ENCODE data around the gene ARIH2.

The ARIH2 gene

DNA sequence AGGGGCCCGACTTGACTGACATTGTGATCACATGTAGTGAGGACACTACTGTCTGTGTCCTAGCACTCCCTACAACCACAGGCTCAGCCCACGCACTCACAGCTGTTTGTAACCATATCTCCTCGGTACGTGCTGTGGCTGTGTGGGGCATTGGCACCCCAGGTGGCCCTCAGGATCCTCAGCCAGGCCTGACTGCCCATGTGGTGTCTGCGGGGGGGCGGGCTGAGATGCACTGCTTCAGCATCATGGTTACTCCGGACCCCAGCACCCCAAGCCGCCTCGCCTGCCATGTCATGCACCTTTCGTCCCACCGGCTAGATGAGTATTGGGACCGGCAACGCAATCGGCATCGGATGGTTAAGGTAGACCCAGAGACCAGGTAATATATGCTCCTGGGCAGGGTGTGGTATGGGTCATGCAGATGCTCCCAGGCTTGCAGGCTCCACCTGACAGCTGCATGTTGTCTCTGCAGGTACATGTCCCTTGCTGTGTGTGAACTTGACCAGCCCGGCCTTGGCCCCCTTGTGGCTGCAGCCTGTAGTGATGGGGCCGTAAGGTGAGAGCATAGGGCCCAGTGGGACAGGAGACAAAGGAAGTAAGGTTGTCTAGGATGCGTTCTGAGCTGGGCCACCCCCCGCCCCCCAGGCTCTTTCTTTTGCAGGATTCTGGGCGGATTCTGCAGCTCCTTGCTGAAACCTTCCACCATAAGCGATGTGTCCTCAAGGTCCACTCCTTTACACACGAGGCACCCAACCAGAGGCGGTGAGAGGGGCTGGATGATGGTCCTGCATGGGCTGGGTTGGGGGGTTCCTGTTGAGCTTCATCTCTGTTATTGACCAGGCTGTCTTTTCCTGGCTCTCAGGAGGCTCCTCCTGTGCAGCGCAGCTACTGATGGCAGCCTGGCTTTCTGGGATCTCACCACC, 95.4 kb downstream of the ARIH2 start:
- TF ChIP-seq, protein P1, sequence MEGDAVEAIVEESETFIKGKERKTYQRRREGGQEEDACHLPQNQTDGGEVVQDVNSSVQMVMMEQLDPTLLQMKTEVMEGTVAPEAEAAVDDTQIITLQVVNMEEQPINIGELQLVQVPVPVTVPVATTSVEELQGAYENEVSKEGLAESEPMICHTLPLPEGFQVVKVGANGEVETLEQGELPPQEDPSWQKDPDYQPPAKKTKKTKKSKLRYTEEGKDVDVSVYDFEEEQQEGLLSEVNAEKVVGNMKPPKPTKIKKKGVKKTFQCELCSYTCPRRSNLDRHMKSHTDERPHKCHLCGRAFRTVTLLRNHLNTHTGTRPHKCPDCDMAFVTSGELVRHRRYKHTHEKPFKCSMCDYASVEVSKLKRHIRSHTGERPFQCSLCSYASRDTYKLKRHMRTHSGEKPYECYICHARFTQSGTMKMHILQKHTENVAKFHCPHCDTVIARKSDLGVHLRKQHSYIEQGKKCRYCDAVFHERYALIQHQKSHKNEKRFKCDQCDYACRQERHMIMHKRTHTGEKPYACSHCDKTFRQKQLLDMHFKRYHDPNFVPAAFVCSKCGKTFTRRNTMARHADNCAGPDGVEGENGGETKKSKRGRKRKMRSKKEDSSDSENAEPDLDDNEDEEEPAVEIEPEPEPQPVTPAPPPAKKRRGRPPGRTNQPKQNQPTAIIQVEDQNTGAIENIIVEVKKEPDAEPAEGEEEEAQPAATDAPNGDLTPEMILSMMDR (IDR thresholded peaks at IDR 0.05; ENCODE audit: low read depth, low read length, missing control alignments) = peak; percentile 76
- no peak overlapping the region for H3K4me3 ChIP-seq (ENCODE audit: low read depth, low read length)
- DNase-seq (ENCODE audit: low read depth) = no peak

DNA sequence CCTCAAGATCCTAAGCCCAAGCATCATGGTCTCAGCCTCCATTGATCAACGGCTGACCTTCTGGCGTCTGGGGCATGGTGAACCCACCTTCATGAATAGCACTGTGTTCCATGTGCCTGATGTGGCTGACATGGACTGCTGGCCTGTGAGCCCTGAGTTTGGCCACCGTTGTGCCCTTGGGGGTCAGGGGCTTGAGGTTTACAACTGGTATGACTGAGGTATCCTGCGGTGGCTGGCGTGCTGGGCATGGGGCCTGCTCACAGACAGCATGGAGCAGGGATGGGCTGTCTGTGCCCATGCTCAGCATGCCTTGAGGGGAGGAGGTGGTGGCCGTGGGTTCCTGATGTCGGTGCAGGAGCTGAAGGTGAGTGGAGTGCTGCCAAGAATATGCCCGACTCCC, 96.4 kb downstream of the ARIH2 start:
- no peak overlapping the region for H3K4me3 ChIP-seq (ENCODE audit: low read depth, low read length)
- TF ChIP-seq, protein P1 (IDR thresholded peaks at IDR 0.05; ENCODE audit: low read depth, low read length, missing control alignments) = no peak
- no peak for DNase-seq (ENCODE audit: low read depth)

DNA sequence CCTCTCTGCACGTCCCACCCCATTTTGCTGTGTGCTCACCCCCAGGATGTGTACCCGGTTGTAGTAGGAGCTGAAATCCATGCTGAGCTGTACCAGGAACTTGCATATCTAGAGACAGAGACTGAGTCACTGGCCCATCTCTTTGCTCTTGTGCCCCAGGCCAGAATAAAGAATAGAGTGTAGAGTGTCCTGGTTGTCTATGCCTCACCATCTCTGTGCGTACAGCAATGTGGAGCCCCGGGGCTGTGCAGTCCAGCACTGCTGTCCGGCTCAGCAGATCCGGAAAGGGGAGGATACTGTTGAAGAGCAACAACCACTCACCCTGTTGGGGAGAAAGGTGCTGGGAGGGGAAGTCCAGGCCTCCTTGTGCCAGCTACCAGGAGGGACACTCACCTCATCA, 97.1 kb downstream of the ARIH2 start:
- TF ChIP-seq, protein P1 (IDR thresholded peaks at IDR 0.05; ENCODE audit: low read depth, low read length, missing control alignments) = no peak
- no peak for DNase-seq (ENCODE audit: low read depth)
- H3K4me3 ChIP-seq (ENCODE audit: low read depth, low read length) = no peak overlapping the region

DNA sequence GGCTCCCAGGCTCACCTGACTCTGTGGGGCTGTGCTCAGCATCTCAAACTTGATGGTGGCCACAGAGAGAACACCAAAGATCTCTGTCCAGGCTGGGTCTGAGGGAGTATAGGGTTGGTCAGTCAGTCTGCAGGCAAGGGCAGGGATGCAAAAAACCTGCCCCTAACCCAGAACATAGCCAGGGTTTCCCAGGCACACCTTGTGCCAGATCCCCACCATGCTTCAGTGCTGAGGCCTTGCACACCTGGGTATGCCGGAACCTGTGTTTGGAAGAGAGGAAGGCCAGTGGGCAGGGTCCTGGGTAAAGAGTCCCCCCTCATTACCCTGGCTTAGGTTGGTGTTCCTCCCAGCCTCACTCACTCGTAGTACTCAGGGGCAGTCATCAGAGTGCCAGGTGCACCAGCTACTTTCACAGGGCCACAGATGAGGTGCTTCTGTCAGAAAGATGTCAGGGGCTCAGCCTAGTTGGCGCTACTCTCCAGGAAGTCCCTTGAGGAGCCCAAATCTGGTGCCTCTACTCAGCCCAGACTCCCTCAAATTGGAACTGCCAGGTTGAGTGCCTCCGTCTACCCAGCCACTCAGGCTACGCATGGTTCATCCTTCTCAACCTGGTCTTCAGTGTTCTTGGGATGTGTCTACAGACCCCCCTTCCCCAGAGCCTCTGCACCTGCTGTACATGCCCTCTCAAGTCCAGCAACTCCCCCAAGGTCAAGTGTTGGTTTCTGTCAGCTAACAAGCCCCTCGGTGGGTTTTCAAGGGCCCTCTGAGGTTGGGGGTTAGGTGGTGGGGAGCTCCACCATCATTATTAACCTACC, 98.0 kb downstream of the ARIH2 start:
- TF ChIP-seq, protein P1 (IDR thresholded peaks at IDR 0.05; ENCODE audit: low read depth, low read length, missing control alignments) = no peak
- no peak overlapping the region for H3K4me3 ChIP-seq (ENCODE audit: low read depth, low read length)
- no peak for DNase-seq (ENCODE audit: low read depth)

DNA sequence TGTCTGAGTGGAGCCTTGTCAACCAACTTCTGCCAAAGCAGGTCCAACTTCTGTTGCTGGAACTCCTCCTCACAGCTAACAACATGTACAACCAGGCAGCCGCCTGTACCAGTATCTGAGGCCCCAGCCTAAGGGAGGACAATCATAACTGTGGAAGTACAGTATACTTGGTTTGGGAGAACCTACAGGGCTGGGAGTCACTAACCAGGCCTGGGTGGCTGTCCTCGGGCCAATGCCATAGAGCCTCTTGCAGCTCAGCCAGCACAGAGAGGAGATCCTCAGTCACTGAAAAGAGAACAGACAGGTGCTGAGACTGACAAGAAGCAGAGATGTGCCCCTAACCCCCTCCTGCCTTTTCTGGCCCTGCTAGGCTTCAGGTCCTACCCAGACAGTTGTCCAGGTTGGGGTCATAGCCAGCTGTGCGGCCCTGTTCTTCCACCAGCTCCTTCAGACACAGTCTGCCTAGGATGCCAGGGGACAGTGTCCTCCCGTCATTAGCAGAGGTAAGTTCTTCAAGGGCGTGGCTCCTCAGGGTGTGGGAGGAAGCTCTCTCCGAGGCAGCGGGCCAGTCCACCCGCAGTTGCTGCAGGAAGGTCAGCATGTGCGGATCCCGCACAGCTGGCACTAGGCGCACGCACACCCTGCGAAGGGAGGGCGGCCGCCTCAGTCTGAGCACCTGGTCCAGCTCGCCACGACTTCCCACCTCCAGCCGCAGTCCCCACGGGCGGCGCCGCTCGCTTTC, 98.8 kb downstream of the ARIH2 start:
- DNase-seq (ENCODE audit: low read depth) = no peak
- peak overlapping the region; percentile 79 for H3K4me3 ChIP-seq (ENCODE audit: low read depth, low read length)
- TF ChIP-seq, protein P1 (IDR thresholded peaks at IDR 0.05; ENCODE audit: low read depth, low read length, missing control alignments) = no peak

DNA sequence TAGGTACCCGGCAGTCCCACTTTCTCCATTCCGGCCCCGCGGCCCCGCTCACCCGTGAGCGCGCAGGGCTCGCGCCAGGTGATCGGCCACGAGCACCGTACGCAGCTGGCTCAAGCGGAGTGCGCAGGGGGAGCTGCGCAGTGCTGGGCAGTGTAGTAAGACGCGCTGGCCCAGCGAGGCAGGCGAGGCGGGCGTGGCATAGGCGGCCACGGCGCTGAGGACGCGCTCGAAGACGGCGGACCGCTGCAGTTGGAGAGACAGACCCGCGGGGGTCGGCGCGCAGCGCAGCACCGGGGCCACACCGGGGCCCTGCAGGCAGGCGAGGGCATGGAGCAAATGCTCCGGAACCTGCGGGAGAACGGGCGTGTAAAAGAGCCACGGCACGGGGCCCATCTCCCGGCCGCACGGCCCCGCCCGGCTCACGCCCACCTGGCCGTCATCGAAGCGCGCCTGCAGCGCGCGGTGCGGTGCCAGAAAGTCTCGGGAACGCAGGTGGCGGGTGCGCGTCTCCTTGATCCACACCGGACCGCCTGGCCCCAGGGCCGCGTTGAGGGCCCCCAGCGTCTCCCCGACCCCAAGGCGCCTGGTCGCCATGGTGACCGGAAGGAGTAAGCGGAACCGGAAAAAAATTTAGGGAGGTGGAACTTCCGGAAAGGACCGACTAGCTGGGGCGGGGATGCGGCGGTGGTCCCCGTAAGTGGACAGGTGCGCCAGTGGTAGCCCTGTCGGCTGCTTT, 99.5 kb downstream of the ARIH2 start, which contains the start of gene DALRD3:
Gene DALRD3 (minus strand): TSS at position 610 of the 736 bp plus-strand sequence. CDS start 16 bp downstream, at position 594.
- peak within 1 kb of the TSS; percentile 79 for H3K4me3 ChIP-seq (ENCODE audit: low read depth, low read length)
- TF ChIP-seq, protein P1 (IDR thresholded peaks at IDR 0.05; ENCODE audit: low read depth, low read length, missing control alignments) = no peak

More for the DNA sequence above, 99.5 kb downstream of the ARIH2 start, which contains the start of gene DALRD3:
- no peak for DNase-seq (ENCODE audit: low read depth)

Measured in GM12864 (cell line).